SK-N-SH treated with all-trans-retinoic acid at 6 μM for 48 hours (cell line): ENCODE measurements around the gene PFN4.
"Not testable (repeated sequence)": the region's sequence is repeated elsewhere in the genome, so short reads cannot be mapped to it uniquely, and the experiment has no call there.

Experiments
- ATAC-seq: fragments of 200-7000 bp; cut with Tn5 transposase; 3 replicates; pipeline ENCODE4 v1.9.1; 2020; ENCODE audit warnings: mild to moderate bottlenecking, moderate library complexity
- ARNTL ChIP-seq: fragments of 450-650 bp; formaldehyde crosslinking; IDR thresholded peaks from 2 replicates; pipeline ENCODE4 v1.5.0; 2020; ENCODE audit warnings: low read depth, mild to moderate bottlenecking, moderate library complexity, borderline replicate concordance
- BACH2 ChIP-seq: fragments of 250-450 bp; sonication (Bioruptor Pico); IDR thresholded peaks from 2 replicates; pipeline ENCODE4 v1.9.0; 2021; ENCODE audit warnings: mild to moderate bottlenecking, borderline replicate concordance
- CSDC2 ChIP-seq: fragments of 250-450 bp; sonication (Bioruptor Pico); IDR thresholded peaks from 2 replicates; pipeline ENCODE4 v1.5.0; 2020; ENCODE audit warnings: mild to moderate bottlenecking, moderate library complexity
- CSRNP3 ChIP-seq: fragments of 250-450 bp; sonication (Bioruptor Pico); IDR thresholded peaks from 2 replicates; pipeline ENCODE4 v1.5.1; 2021; ENCODE audit warnings: mild to moderate bottlenecking, moderate library complexity
- ESRRG ChIP-seq: fragments of 250-450 bp; sonication (Bioruptor Pico); IDR thresholded peaks from 2 replicates; pipeline ENCODE4 v1.6.1; 2021; ENCODE audit warnings: mild to moderate bottlenecking
- GLIS3 ChIP-seq: fragments of 250-450 bp; sonication (Bioruptor Pico); IDR thresholded peaks from 2 replicates; pipeline ENCODE4 v1.5.0; 2020; ENCODE audit warnings: mild to moderate bottlenecking, moderate library complexity
- ISL1 ChIP-seq: fragments of 250-450 bp; sonication (Bioruptor Pico); IDR thresholded peaks from 2 replicates; pipeline ENCODE4 v2.1.2; 2022; ENCODE audit warnings: mild to moderate bottlenecking, moderate library complexity
- OSR1 ChIP-seq: fragments of 250-450 bp; sonication (Bioruptor Pico); IDR thresholded peaks from 2 replicates; pipeline ENCODE4 v1.8.0; 2022; ENCODE audit warnings: moderate library complexity, mild to moderate bottlenecking, inconsistent platforms
- PATZ1 ChIP-seq: fragments of 250-450 bp; sonication (Bioruptor Pico); IDR thresholded peaks from 2 replicates; pipeline ENCODE4 v1.8.0; 2020; ENCODE audit warnings: mild to moderate bottlenecking, moderate library complexity, borderline replicate concordance
- POU6F1 ChIP-seq: fragments of 250-450 bp; sonication (Bioruptor Pico); IDR thresholded peaks from 2 replicates; pipeline ENCODE4 v1.8.0; 2021; ENCODE audit warnings: low read depth, mild to moderate bottlenecking, moderate library complexity, borderline replicate concordance
- PPARA ChIP-seq: fragments of 250-450 bp; sonication (Bioruptor Pico); IDR thresholded peaks from 2 replicates; pipeline ENCODE4 v1.5.0; 2020; ENCODE audit warnings: mild to moderate bottlenecking, borderline replicate concordance
- RARB ChIP-seq: fragments of 250-450 bp; sonication (Bioruptor Pico); IDR thresholded peaks from 2 replicates; pipeline ENCODE4 v1.8.0; 2021; ENCODE audit warnings: mild to moderate bottlenecking, moderate library complexity
- SNAI2 ChIP-seq: fragments of 250-450 bp; sonication (Bioruptor Pico); IDR thresholded peaks from 2 replicates; pipeline ENCODE4 v1.5.0; 2020; ENCODE audit warnings: mild to moderate bottlenecking, moderate library complexity
- TCF4 ChIP-seq: fragments of 250-450 bp; sonication (Bioruptor Pico); IDR thresholded peaks from 2 replicates; pipeline ENCODE4 v1.8.0; 2021; ENCODE audit warnings: mild to moderate bottlenecking, moderate library complexity, borderline replicate concordance
- TOX ChIP-seq: fragments of 250-450 bp; sonication (Bioruptor Pico); IDR thresholded peaks from 2 replicates; pipeline ENCODE4 v1.8.0; 2021; ENCODE audit warnings: mild to moderate bottlenecking, moderate library complexity, borderline replicate concordance
- TSHZ2 ChIP-seq: fragments of 250-450 bp; sonication (Bioruptor Pico); IDR thresholded peaks from 2 replicates; pipeline ENCODE4 v1.5.0; 2020; ENCODE audit warnings: mild to moderate bottlenecking, moderate library complexity
- ZC3H10 ChIP-seq: fragments of 250-450 bp; sonication (Bioruptor Pico); IDR thresholded peaks from 2 replicates; pipeline ENCODE4 v1.5.1; 2021; ENCODE audit warnings: mild to moderate bottlenecking, moderate library complexity
- ZFP3 ChIP-seq: fragments of 250-450 bp; sonication (Bioruptor Pico); IDR thresholded peaks from 2 replicates; pipeline ENCODE4 v1.5.0; 2020; ENCODE audit warnings: mild to moderate bottlenecking, moderate library complexity
- ZFP30 ChIP-seq: fragments of 450-650 bp; formaldehyde crosslinking; IDR thresholded peaks from 2 replicates; pipeline ENCODE4 v1.5.0; 2022; ENCODE audit warnings: mild to moderate bottlenecking, moderate library complexity
- ZNF565 ChIP-seq: fragments of 450-650 bp; formaldehyde crosslinking; conservative IDR thresholded peaks from 2 replicates; pipeline ENCODE4 v1.5.0; 2020; ENCODE audit warnings: low read depth, mild to moderate bottlenecking, moderate library complexity
- ZNF70 ChIP-seq: fragments of 450-650 bp; formaldehyde crosslinking; IDR thresholded peaks from 2 replicates; pipeline ENCODE4 v1.5.0; 2020; ENCODE audit warnings: mild to moderate bottlenecking, moderate library complexity
- ZNF8 ChIP-seq: fragments of 450-650 bp; formaldehyde crosslinking; IDR thresholded peaks from 2 replicates; pipeline ENCODE4 v1.5.0; 2020; ENCODE audit warnings: mild to moderate bottlenecking, moderate library complexity

The PFN4 gene

GRCh38 chr2:24110660-24111303, 12.4 kb downstream of the PFN4 start:
- ATAC-seq, result peak; percentile 31; the same call in 2 of the 3 replicates
- TF ChIP-seq ZFP3 (CRISPR knock-in tag), result no peak
- no peak for TF ChIP-seq ISL1
- TF ChIP-seq POU6F1 (CRISPR knock-in tag), result no peak
- TF ChIP-seq ZC3H10 (CRISPR knock-in tag), result no peak
- no peak for TF ChIP-seq SNAI2
- no peak for TF ChIP-seq ZNF565 (CRISPR knock-in tag)
- TF ChIP-seq GLIS3 (CRISPR knock-in tag), result no peak
- TF ChIP-seq ARNTL (CRISPR knock-in tag), result no peak
- no peak for TF ChIP-seq CSDC2 (CRISPR knock-in tag)
- no peak for TF ChIP-seq RARB (CRISPR knock-in tag)

- ATAC-seq, result not testable (repeated sequence)
These were observed 13.7 kb downstream of the PFN4 start for GRCh38 chr2:24109431-24109830.

- TF ChIP-seq TSHZ2 (CRISPR knock-in tag), result no peak
- TF ChIP-seq TOX (CRISPR knock-in tag), result no peak
- TF ChIP-seq OSR1 (CRISPR knock-in tag), result no peak
- no peak for TF ChIP-seq ZNF70 (CRISPR knock-in tag)
- no peak for TF ChIP-seq ZC3H10 (CRISPR knock-in tag)
- no peak for TF ChIP-seq POU6F1 (CRISPR knock-in tag)
- no peak for TF ChIP-seq BACH2 (CRISPR knock-in tag)
- no peak for TF ChIP-seq PPARA (CRISPR knock-in tag)
- TF ChIP-seq ZNF8 (CRISPR knock-in tag), result no peak
- no peak for TF ChIP-seq CSRNP3 (CRISPR knock-in tag)
- TF ChIP-seq GLIS3 (CRISPR knock-in tag), result no peak
- TF ChIP-seq CSDC2 (CRISPR knock-in tag), result no peak
- no peak for TF ChIP-seq TCF4 (CRISPR knock-in tag)
- ATAC-seq, result no peak
These were observed 15.8 kb downstream of the PFN4 start for GRCh38 chr2:24107336-24107735.

GRCh38 chr2:24106786-24107185, 16.3 kb downstream of the PFN4 start:
- ATAC-seq, result no peak
- TF ChIP-seq ZNF8 (CRISPR knock-in tag) (no peak), ZFP30 (CRISPR knock-in tag) (no peak), ZNF70 (CRISPR knock-in tag) (no peak), RARB (CRISPR knock-in tag) (no peak), POU6F1 (CRISPR knock-in tag) (no peak), PPARA (CRISPR knock-in tag) (no peak), PATZ1 (CRISPR knock-in tag) (no peak), ZNF565 (CRISPR knock-in tag) (no peak), ZFP3 (CRISPR knock-in tag) (no peak), ESRRG (CRISPR knock-in tag) (no peak), SNAI2 (no peak), ISL1 (no peak)
